HUES48 (cell line): ENCODE results near the gene FGF18.
"Not testable (repeated sequence)": the region's sequence is repeated elsewhere in the genome, so short reads cannot be mapped to it uniquely, and the experiment has no call there.

Experiments
- H3K27ac ChIP-seq: one replicate; pipeline ENCODE4 v1.7.0; 2013; ENCODE audit warnings: low read depth, low read length, inconsistent platforms
- H3K27me3 ChIP-seq: 2 replicates; pipeline ENCODE4 v1.6.1; 2013; ENCODE audit warnings: mild to moderate bottlenecking, low read length; ENCODE audit not compliant: control insufficient read depth, insufficient read depth
- H3K36me3 ChIP-seq: 2 replicates; pipeline ENCODE4 v1.6.1; 2013; ENCODE audit warnings: low read length; ENCODE audit not compliant: control insufficient read depth, insufficient read depth
- H3K4me1 ChIP-seq: 2 replicates; pipeline ENCODE4 v1.6.1; 2013; ENCODE audit warnings: mild to moderate bottlenecking, low read length; ENCODE audit not compliant: control insufficient read depth, insufficient read depth
- H3K4me3 ChIP-seq: 2 replicates; pipeline ENCODE4 v1.5.1; 2013; ENCODE audit warnings: mild to moderate bottlenecking, low read depth, low read length
- H3K9ac ChIP-seq: 2 replicates; pipeline ENCODE4 v1.6.1; 2013; ENCODE audit warnings: mild to moderate bottlenecking, low read depth, low read length, moderate library complexity
- H3K9me3 ChIP-seq: 2 replicates; pipeline ENCODE4 v1.6.1; 2013; ENCODE audit warnings: low read length; ENCODE audit not compliant: control insufficient read depth, insufficient read depth

Gene FGF18

GRCh38 chr5:171418982-171419687, at the start of gene FGF18:
Gene FGF18 (plus strand): TSS chr5:171419647. CDS start chr5:171420200, 553 bp downstream.
- H3K9ac ChIP-seq: no peak within 1 kb of the TSS
- H3K27ac ChIP-seq: peak within 1 kb of the TSS; percentile 18
- peaks cover 17% of the 10 kb centered on the region; the same call in 1 of the 2 replicates for H3K4me1 ChIP-seq
- peaks cover 42% of the 10 kb centered on the region for H3K27me3 ChIP-seq
- H3K9me3 ChIP-seq: no peaks in the 10 kb centered on the region
- H3K4me3 ChIP-seq: peak within 1 kb of the TSS; percentile 77
- H3K36me3 ChIP-seq: no peaks in the 10 kb centered on the region

- Histone ChIP-seq H3K4me1 (no peaks in the 10 kb centered on the region), H3K36me3 (no peaks in the 10 kb centered on the region), H3K9me3 (no peaks in the 10 kb centered on the region), H3K4me3 (no peak overlapping the region), H3K9ac (no peak overlapping the region), H3K27me3 (no peaks in the 10 kb centered on the region), H3K27ac (no peak overlapping the region)
These were observed 49.5 kb upstream of the FGF18 start for GRCh38 chr5:171369898-171370297.

- H3K9me3 ChIP-seq, H3K9ac ChIP-seq, H3K4me3 ChIP-seq, H3K4me1 ChIP-seq, H3K36me3 ChIP-seq, H3K27ac ChIP-seq, H3K27me3 ChIP-seq: not testable (repeated sequence)
These were observed 48.6 kb upstream of the FGF18 start for GRCh38 chr5:171370881-171371280.

- H3K36me3 ChIP-seq: no peaks in the 10 kb centered on the region
- H3K4me3 ChIP-seq: no peak overlapping the region
- no peak overlapping the region for H3K27ac ChIP-seq
- no peaks in the 10 kb centered on the region for H3K4me1 ChIP-seq
- no peak overlapping the region for H3K9ac ChIP-seq
- H3K9me3 ChIP-seq: no peaks in the 10 kb centered on the region
- no peaks in the 10 kb centered on the region for H3K27me3 ChIP-seq
These were observed 48.1 kb upstream of the FGF18 start for GRCh38 chr5:171371326-171371725.

GRCh38 chr5:171379961-171380360, 39.5 kb upstream of the FGF18 start:
- H3K27ac ChIP-seq: no peak overlapping the region
- no peak overlapping the region for H3K9ac ChIP-seq
- H3K36me3 ChIP-seq: no peaks in the 10 kb centered on the region
- no peaks in the 10 kb centered on the region for H3K9me3 ChIP-seq
- H3K4me3 ChIP-seq: no peak overlapping the region
- no peaks in the 10 kb centered on the region for H3K4me1 ChIP-seq
- no peaks in the 10 kb centered on the region for H3K27me3 ChIP-seq

GRCh38 chr5:171384416-171384815, 35.0 kb upstream of the FGF18 start:
- not testable (repeated sequence) for H3K27me3 ChIP-seq, H3K4me3 ChIP-seq, H3K9me3 ChIP-seq, H3K4me1 ChIP-seq, H3K9ac ChIP-seq, H3K27ac ChIP-seq, H3K36me3 ChIP-seq

- H3K4me1 ChIP-seq, H3K4me3 ChIP-seq, H3K9ac ChIP-seq: not testable (repeated sequence)
These were observed 34.4 kb upstream of the FGF18 start for GRCh38 chr5:171384999-171385398.

GRCh38 chr5:171386006-171386671, 33.3 kb upstream of the FGF18 start:
- H3K27ac ChIP-seq: peak overlapping the region; percentile 90
- peaks cover 27% of the 10 kb centered on the region for H3K36me3 ChIP-seq
- H3K4me1 ChIP-seq: peaks cover 8% of the 10 kb centered on the region
- no peaks in the 10 kb centered on the region for H3K9me3 ChIP-seq
- H3K9ac ChIP-seq: peak overlapping the region; percentile 98; the same call in 1 of the 2 replicates
- H3K4me3 ChIP-seq: peak overlapping the region; percentile 80
- H3K27me3 ChIP-seq: no peaks in the 10 kb centered on the region

More at GRCh38 chr5:171384999-171385398, 34.4 kb upstream of the FGF18 start:
- peaks cover 15% of the 10 kb centered on the region for H3K36me3 ChIP-seq
- not testable (repeated sequence) for H3K27me3 ChIP-seq, H3K27ac ChIP-seq, H3K9me3 ChIP-seq

GRCh38 chr5:171386861-171387344, 32.5 kb upstream of the FGF18 start:
- H3K27ac ChIP-seq: peak overlapping the region; percentile 90
- peak overlapping the region; percentile 80 for H3K4me3 ChIP-seq
- peaks cover 13% of the 10 kb centered on the region for H3K4me1 ChIP-seq
- no peaks in the 10 kb centered on the region for H3K9me3 ChIP-seq
- H3K36me3 ChIP-seq: peaks cover 34% of the 10 kb centered on the region
- H3K9ac ChIP-seq: peak overlapping the region; percentile 98
- H3K27me3 ChIP-seq: no peaks in the 10 kb centered on the region

- peaks cover 40% of the 10 kb centered on the region for H3K36me3 ChIP-seq
- H3K9me3 ChIP-seq: no peaks in the 10 kb centered on the region
- peak within 1 kb of the TSS; percentile 80 for H3K4me3 ChIP-seq
- peaks cover 15% of the 10 kb centered on the region for H3K4me1 ChIP-seq
- H3K9ac ChIP-seq: peak within 1 kb of the TSS; percentile 98
- H3K27me3 ChIP-seq: no peaks in the 10 kb centered on the region
- peak within 1 kb of the TSS; percentile 92 for H3K27ac ChIP-seq
These were observed 32.0 kb upstream of the FGF18 start, which contains the start of gene NPM1 for GRCh38 chr5:171387345-171387969. Gene NPM1 (plus strand): TSS chr5:171387849. CDS start chr5:171387949, 100 bp downstream.
